Measurements from ENCODE around the gene ABCA4. TPM values are rescaled to one million over a fixed set of nuclear protein-coding genes. Genes with fewer than 3 reads are reported as not detected.

The ABCA4 gene
- total and polyA plus RNA-seq, 4 experiments from 2014 or later: not detected

- intact Hi-C loops (cut with micrococcal nuclease): no loop called here
- no peaks in the 10 kb centered on the region for H3K27me3 ChIP-seq (ENCODE audit: insufficient read depth, low read length)
- ChIA-PET POLR2A (ENCODE audit: partially characterized antibody) (no interaction called here), CTCF (ENCODE audit: partially characterized antibody) (no interaction called here)
- peak overlapping the region in 1 of 7 donors; percentile 33 for H3K27ac Mint-ChIP-seq
- no peaks in the 10 kb centered on the region for H3K9me3 Mint-ChIP-seq
- no peak overlapping the region for H3K4me3 ChIP-seq (ENCODE audit: low read length in 2 of 2)
- H3K36me3 ChIP-seq (ENCODE audit: insufficient read depth, low read length): no peaks in the 10 kb centered on the region
- H3K27me3 Mint-ChIP-seq: peaks cover 4 to 6% of the 10 kb centered on the region in 2 donors
- H3K36me3 Mint-ChIP-seq: no peaks in the 10 kb centered on the region
- peaks cover 7% of the 10 kb centered on the region for H3K4me1 ChIP-seq (ENCODE audit: insufficient read depth, low read length)
- H3K9me3 ChIP-seq (ENCODE audit: control insufficient read depth in 1 of 2, low read length in 2 of 2): no peaks in the 10 kb centered on the region
- no peak overlapping the region for H3K4me3 Mint-ChIP-seq
- no peak overlapping the region for H3K27ac ChIP-seq (ENCODE audit: low read depth, low read length)
- DNase-seq: no peak
- peaks cover 8 to 21% (median 16%) of the 10 kb centered on the region in 4 donors for H3K4me1 Mint-ChIP-seq
Observed at GRCh38 chr1:94014087-94014486, 106.9 kb downstream of the ABCA4 start.

DNA sequence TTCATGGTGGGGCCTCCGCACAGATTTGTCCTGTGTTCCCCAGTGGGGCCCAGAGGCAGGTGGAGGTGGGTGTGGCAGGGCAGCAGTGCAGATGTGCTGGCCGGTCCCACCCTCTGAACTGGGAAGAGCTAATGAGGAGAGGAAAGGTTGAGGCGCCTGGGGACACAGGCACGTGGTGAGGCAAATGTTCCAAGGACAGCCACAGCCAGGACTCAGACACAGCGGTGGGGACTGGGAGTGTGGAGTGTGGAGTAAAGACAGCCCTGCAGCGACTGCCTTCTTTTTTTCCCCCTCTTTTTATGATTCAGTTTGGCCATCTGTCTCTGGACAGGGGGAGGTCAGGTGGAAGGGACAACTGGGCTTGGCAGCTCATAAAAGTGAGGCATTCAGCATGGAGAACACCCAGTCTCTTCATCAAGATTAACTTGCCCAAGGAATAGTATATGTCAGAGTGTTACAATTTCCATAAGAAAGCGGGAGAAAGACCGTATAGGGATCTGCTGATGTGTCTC is 107.5 kb downstream of the ABCA4 start:
- H3K36me3 Mint-ChIP-seq: no peaks in the 10 kb centered on the region
- no peak overlapping the region for H3K27ac Mint-ChIP-seq
- Histone ChIP-seq H3K4me3 (ENCODE audit: low read length in 2 of 2) (no peak overlapping the region), H3K9me3 (ENCODE audit: control insufficient read depth in 1 of 2, low read length in 2 of 2) (no peaks in the 10 kb centered on the region), H3K27me3 (ENCODE audit: insufficient read depth, low read length) (no peaks in the 10 kb centered on the region), H3K36me3 (ENCODE audit: insufficient read depth, low read length) (no peaks in the 10 kb centered on the region), H3K27ac (ENCODE audit: low read depth, low read length) (no peak overlapping the region), H3K4me1 (ENCODE audit: insufficient read depth, low read length) (peaks cover 7% of the 10 kb centered on the region)
- intact Hi-C loops (cut with micrococcal nuclease): no loop called here
- ChIA-PET CTCF (ENCODE audit: partially characterized antibody) (interaction anchor here (2.4 kb wide), 1 partner anchor 26 kb away, joined by 6 read pairs; no protein-coding TSS in a partner anchor), POLR2A (ENCODE audit: partially characterized antibody) (no interaction called here)
- DNase-seq: no peak
- peaks cover 4 to 6% of the 10 kb centered on the region in 2 donors for H3K27me3 Mint-ChIP-seq
- peaks cover 8 to 21% (median 15%) of the 10 kb centered on the region in 4 donors for H3K4me1 Mint-ChIP-seq
- H3K9me3 Mint-ChIP-seq: no peaks in the 10 kb centered on the region
- no peak overlapping the region for H3K4me3 Mint-ChIP-seq

DNA sequence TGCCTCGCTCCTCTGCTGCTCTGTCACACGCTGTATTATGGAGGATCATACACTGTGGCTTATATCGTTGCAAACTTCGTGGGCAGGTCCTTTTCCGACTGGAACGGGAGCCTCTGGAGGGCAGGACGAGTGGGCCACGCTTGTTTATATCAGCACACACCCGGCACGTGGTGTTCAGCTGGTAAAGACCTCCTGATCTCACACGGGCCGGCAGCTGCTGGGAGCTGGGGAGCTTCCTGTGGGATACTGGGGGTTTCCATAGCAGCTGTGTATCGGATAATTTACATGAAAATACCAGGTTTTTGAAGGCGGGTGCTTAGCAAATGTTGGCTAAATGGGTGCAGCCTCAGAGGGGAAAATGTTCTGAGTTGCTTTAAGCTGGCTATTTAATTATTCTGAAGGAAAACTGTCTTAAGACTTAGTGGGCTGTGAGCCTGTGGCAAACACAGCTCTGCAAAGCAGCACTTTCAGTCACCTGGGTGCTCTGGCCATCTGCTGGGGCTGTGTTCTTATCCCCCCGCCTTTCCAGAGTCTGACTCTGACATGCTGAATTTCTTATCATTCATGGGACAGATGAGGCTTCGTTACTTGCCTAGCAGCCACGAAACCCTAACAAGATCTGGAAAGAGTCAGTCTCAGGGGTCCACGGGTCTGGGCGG is 108.1 kb downstream of the ABCA4 start:
- Mint-ChIP-seq H3K36me3 (no peaks in the 10 kb centered on the region), H3K27me3 (peaks cover 4 to 6% of the 10 kb centered on the region in 2 donors), H3K27ac (no peak overlapping the region), H3K4me3 (no peak overlapping the region), H3K4me1 (peaks cover 8 to 15% (median 12%) of the 10 kb centered on the region in 4 donors), H3K9me3 (no peaks in the 10 kb centered on the region)
- no peak for DNase-seq
- Histone ChIP-seq H3K4me1 (ENCODE audit: insufficient read depth, low read length) (peaks cover 7% of the 10 kb centered on the region), H3K27me3 (ENCODE audit: insufficient read depth, low read length) (no peaks in the 10 kb centered on the region), H3K27ac (ENCODE audit: low read depth, low read length) (no peak overlapping the region), H3K9me3 (ENCODE audit: control insufficient read depth in 1 of 2, low read length in 2 of 2) (no peaks in the 10 kb centered on the region), H3K4me3 (ENCODE audit: low read length in 2 of 2) (no peak overlapping the region), H3K36me3 (ENCODE audit: insufficient read depth, low read length) (no peaks in the 10 kb centered on the region)
- ChIA-PET POLR2A (ENCODE audit: partially characterized antibody) (no interaction called here), CTCF (ENCODE audit: partially characterized antibody) (interaction anchor here (2.4 kb wide), 1 partner anchor 26 kb away, joined by 6 read pairs; no protein-coding TSS in a partner anchor)
- intact Hi-C loops (cut with micrococcal nuclease): no loop called here

GRCh38 chr1:94011709-94012595 is 109.0 kb downstream of the ABCA4 start:
- H3K4me1 Mint-ChIP-seq: peaks cover 3 to 9% (median 6%) of the 10 kb centered on the region in 4 donors
- peak overlapping the region in 1 of 7 donors; percentile 85 for H3K27ac Mint-ChIP-seq
- CTCF ChIA-PET (ENCODE audit: partially characterized antibody): interaction anchor here (2.4 kb wide), 1 partner anchor 27 kb away, joined by 6 read pairs; no protein-coding TSS in a partner anchor
- Histone ChIP-seq H3K27ac (ENCODE audit: low read depth, low read length) (no peak overlapping the region), H3K4me1 (ENCODE audit: insufficient read depth, low read length) (no peaks in the 10 kb centered on the region), H3K4me3 (ENCODE audit: low read length in 2 of 2) (no peak overlapping the region), H3K36me3 (ENCODE audit: insufficient read depth, low read length) (no peaks in the 10 kb centered on the region), H3K9me3 (ENCODE audit: control insufficient read depth in 1 of 2, low read length in 2 of 2) (no peaks in the 10 kb centered on the region), H3K27me3 (ENCODE audit: insufficient read depth, low read length) (no peaks in the 10 kb centered on the region)
- no peak overlapping the region for H3K4me3 Mint-ChIP-seq
- no peaks in the 10 kb centered on the region for H3K36me3 Mint-ChIP-seq
- no peaks in the 10 kb centered on the region for H3K9me3 Mint-ChIP-seq
- H3K27me3 Mint-ChIP-seq: peaks cover 4 to 6% of the 10 kb centered on the region in 2 donors
- POLR2A ChIA-PET (ENCODE audit: partially characterized antibody): no interaction called here
- DNase-seq: no peak
- intact Hi-C loops (cut with micrococcal nuclease): no loop called here

GRCh38 chr1:94011129-94011528 is 109.8 kb downstream of the ABCA4 start:
- H3K9me3 ChIP-seq (ENCODE audit: control insufficient read depth in 1 of 2, low read length in 2 of 2): no peaks in the 10 kb centered on the region
- ChIA-PET CTCF (ENCODE audit: partially characterized antibody) (interaction anchor here (2.4 kb wide), 1 partner anchor 28 kb away, joined by 6 read pairs; no protein-coding TSS in a partner anchor), POLR2A (ENCODE audit: partially characterized antibody) (no interaction called here)
- intact Hi-C loops (cut with micrococcal nuclease): no loop called here
- no peaks in the 10 kb centered on the region for H3K4me1 ChIP-seq (ENCODE audit: insufficient read depth, low read length)
- peaks cover 4 to 6% of the 10 kb centered on the region in 2 donors for H3K27me3 Mint-ChIP-seq
- DNase-seq: no peak
- H3K27ac ChIP-seq (ENCODE audit: low read depth, low read length): no peak overlapping the region
- peaks cover 0 to 1% (median under 1%) of the 10 kb centered on the region in 4 donors for H3K4me1 Mint-ChIP-seq
- H3K27ac Mint-ChIP-seq: no peak overlapping the region
- H3K36me3 ChIP-seq (ENCODE audit: insufficient read depth, low read length): no peaks in the 10 kb centered on the region
- H3K4me3 ChIP-seq (ENCODE audit: low read length in 2 of 2): no peak overlapping the region
- no peak overlapping the region for H3K4me3 Mint-ChIP-seq
- H3K36me3 Mint-ChIP-seq: no peaks in the 10 kb centered on the region
- no peaks in the 10 kb centered on the region for H3K27me3 ChIP-seq (ENCODE audit: insufficient read depth, low read length)
- no peaks in the 10 kb centered on the region for H3K9me3 Mint-ChIP-seq

DNA sequence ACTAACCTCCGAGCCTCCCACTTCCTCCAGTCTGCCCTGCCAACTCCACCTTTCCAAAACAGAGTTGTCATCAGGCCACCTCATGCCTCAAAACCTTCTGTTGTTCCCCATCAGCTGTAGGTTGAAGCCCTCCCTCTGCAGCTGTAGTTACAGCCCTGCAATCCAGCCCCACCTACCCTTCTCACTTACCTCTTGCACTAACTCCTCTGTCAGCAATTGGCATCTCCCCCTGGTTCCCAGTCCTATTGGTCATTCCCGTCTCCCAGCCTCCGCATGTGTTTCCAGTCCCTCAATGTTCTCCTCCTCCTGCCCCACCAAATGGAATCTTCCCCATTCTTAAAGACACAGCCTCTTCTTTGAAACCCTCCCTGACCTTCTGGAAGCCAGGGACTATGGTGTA is 111.6 kb downstream of the ABCA4 start:
- H3K9me3 ChIP-seq (ENCODE audit: control insufficient read depth in 1 of 2, low read length in 2 of 2): no peaks in the 10 kb centered on the region
- CTCF ChIA-PET (ENCODE audit: partially characterized antibody): no interaction called here
- Mint-ChIP-seq H3K4me3 (no peak overlapping the region), H3K27me3 (peaks cover 8 to 11% of the 10 kb centered on the region in 2 donors), H3K27ac (peak overlapping the region in 1 of 7 donors; percentile 75), H3K4me1 (no peaks in the 10 kb centered on the region), H3K9me3 (no peaks in the 10 kb centered on the region), H3K36me3 (no peaks in the 10 kb centered on the region)
- no peak overlapping the region for H3K27ac ChIP-seq (ENCODE audit: low read depth, low read length)
- no peaks in the 10 kb centered on the region for H3K27me3 ChIP-seq (ENCODE audit: insufficient read depth, low read length)
- intact Hi-C loops (cut with micrococcal nuclease): no loop called here
- DNase-seq: no peak
- H3K4me3 ChIP-seq (ENCODE audit: low read length in 2 of 2): no peak overlapping the region
- POLR2A ChIA-PET (ENCODE audit: partially characterized antibody): no interaction called here
- no peaks in the 10 kb centered on the region for H3K4me1 ChIP-seq (ENCODE audit: insufficient read depth, low read length)
- H3K36me3 ChIP-seq (ENCODE audit: insufficient read depth, low read length): no peaks in the 10 kb centered on the region

GRCh38 chr1:94006604-94007003 is 114.3 kb downstream of the ABCA4 start:
- H3K4me3 Mint-ChIP-seq: no peak overlapping the region
- no peak overlapping the region for H3K4me3 ChIP-seq (ENCODE audit: low read length in 2 of 2)
- no peaks in the 10 kb centered on the region for H3K36me3 Mint-ChIP-seq
- no peak overlapping the region for H3K27ac Mint-ChIP-seq
- H3K36me3 ChIP-seq (ENCODE audit: insufficient read depth, low read length): no peaks in the 10 kb centered on the region
- ChIA-PET CTCF (ENCODE audit: partially characterized antibody) (no interaction called here), POLR2A (ENCODE audit: partially characterized antibody) (no interaction called here)
- peaks cover 9 to 19% of the 10 kb centered on the region in 2 donors for H3K27me3 Mint-ChIP-seq
- no peaks in the 10 kb centered on the region for H3K9me3 ChIP-seq (ENCODE audit: control insufficient read depth in 1 of 2, low read length in 2 of 2)
- H3K27me3 ChIP-seq (ENCODE audit: insufficient read depth, low read length): no peaks in the 10 kb centered on the region
- no peaks in the 10 kb centered on the region for H3K4me1 Mint-ChIP-seq
- H3K4me1 ChIP-seq (ENCODE audit: insufficient read depth, low read length): no peaks in the 10 kb centered on the region
- intact Hi-C loops (cut with micrococcal nuclease): no loop called here
- H3K27ac ChIP-seq (ENCODE audit: low read depth, low read length): no peak overlapping the region
- no peak for DNase-seq
- no peaks in the 10 kb centered on the region for H3K9me3 Mint-ChIP-seq
